Fibroblast of lung (primary cell): ENCODE data around the gene CORO7. TPM values are rescaled to one million over a fixed set of nuclear protein-coding genes. Genes with fewer than 3 reads are reported as not detected.

Source experiments
- DNase-seq, 2 donors: peaks; one replicate each; pipeline versions ENCODE4 v3.0.0 to v3.0.0-alpha.2; 2010; ENCODE audit warnings: low read depth in 2 of 2
- H2AFZ ChIP-seq: 2 replicates; pipeline ENCODE4 v1.5.1; 2012; ENCODE audit warnings: low read length, control low read depth, inconsistent platforms
- H3K27ac ChIP-seq: 2 replicates; pipeline ENCODE4 v1.5.1; 2011; ENCODE audit warnings: low read length, control low read depth; ENCODE audit not compliant: insufficient read depth
- H3K27me3 ChIP-seq: 2 replicates; pipeline ENCODE4 v1.5.1; 2011; ENCODE audit warnings: mild to moderate bottlenecking, low read length; ENCODE audit not compliant: control insufficient read depth, insufficient read depth
- H3K36me3 ChIP-seq: 2 replicates; pipeline ENCODE4 v1.5.1; 2011; ENCODE audit warnings: low read length; ENCODE audit not compliant: control insufficient read depth, insufficient read depth
- H3K4me1 ChIP-seq: 2 replicates; pipeline ENCODE4 v1.5.1; 2011; ENCODE audit warnings: low read length; ENCODE audit not compliant: control insufficient read depth, insufficient read depth; ENCODE audit errors: extremely low read depth
- H3K4me2 ChIP-seq: 2 replicates; pipeline ENCODE4 v1.5.1; 2011; ENCODE audit warnings: low read length, control low read depth; ENCODE audit not compliant: insufficient read depth; ENCODE audit errors: extremely low read depth
- H3K4me3 ChIP-seq, 4 experiments: fragments of 200-600 bp in 1 of 4; sonication (generic) in 1 of 4; replicated peaks in 1 of 4; 2 replicates each; pipeline ENCODE4 v1.5.1; 2011 to 2016; ENCODE audit warnings: low read length in 4 of 4, low read depth in 3 of 4, mild to moderate bottlenecking in 3 of 4, control low read depth in 2 of 4, inconsistent platforms in 1 of 4, mixed read lengths in 1 of 4; ENCODE audit not compliant: insufficient read depth in 1 of 4; ENCODE audit errors: control extremely low read depth in 1 of 4
- H3K79me2 ChIP-seq: 2 replicates; pipeline ENCODE4 v1.5.1; 2012; ENCODE audit warnings: mild to moderate bottlenecking, low read length, inconsistent platforms; ENCODE audit not compliant: control insufficient read depth, insufficient read depth
- H3K9ac ChIP-seq: 2 replicates; pipeline ENCODE4 v1.5.1; 2011; ENCODE audit warnings: mild to moderate bottlenecking, low read length, control low read depth; ENCODE audit not compliant: insufficient read depth
- H3K9me3 ChIP-seq: 2 replicates; pipeline ENCODE4 v1.5.1; 2012; ENCODE audit warnings: low read depth, low read length; ENCODE audit not compliant: control insufficient read depth, insufficient read depth
- H4K20me1 ChIP-seq: 2 replicates; pipeline ENCODE4 v1.5.1; 2011; ENCODE audit warnings: low read length; ENCODE audit not compliant: control insufficient read depth, insufficient read depth; ENCODE audit errors: extremely low read depth
- CTCF ChIP-seq, 2 donors: IDR thresholded peaks in 1 of 2; conservative IDR thresholded peaks in 1 of 2; 1 replicate in 1 of 2; 2 replicates in 1 of 2; pipeline ENCODE4 v1.5.1; 2011 to 2012; ENCODE audit warnings: low read length in 2 of 2, control low read depth in 1 of 2, inconsistent platforms in 1 of 2, low read depth in 1 of 2, mild to moderate bottlenecking in 1 of 2
- EZH2 ChIP-seq: IDR thresholded peaks from 2 replicates; pipeline ENCODE4 v1.5.1; 2012; ENCODE audit warnings: low read length, control low read depth, mild to moderate bottlenecking; ENCODE audit errors: missing control alignments
- polyA plus RNA-seq, 2 donors: library from polyadenylated mRNA; depleted of rRNA in 1 of 2; stranded (reverse) in 1 of 2; unstranded in 1 of 2; fragments of >200 nt; gene quantifications; 2 replicates each; pipeline ENCODE4 v1.2.1, GENCODE V29; 2011 to 2012; ENCODE audit warnings: missing spikeins in 1 of 2
- total RNA-seq: library from RNA; depleted of rRNA; stranded (reverse); fragments of >200 nt; gene quantifications from 2 replicates; pipeline ENCODE4 v1.2.1, GENCODE V29; 2014

CORO7 gene
- total and polyA plus RNA-seq, 2 donors (not counting 1 experiment from before 2014, with no cell fraction given) = 6.1 to 11.1 TPM

GRCh38 chr16:4433914-4434787, 17.8 kb upstream of the CORO7 start:
- TF ChIP-seq EZH2 = no peak
- no peak for TF ChIP-seq CTCF (conservative IDR thresholded peaks at IDR 0.05 in 1 of 2, IDR thresholded peaks at IDR 0.05 in 1 of 2; ENCODE audit: low read depth in 1 of 2, low read length in 2 of 2)
- Histone ChIP-seq H2AFZ (no peak overlapping the region), H3K9ac (no peak overlapping the region), H3K9me3 (no peaks in the 10 kb centered on the region), H3K79me2 (peaks cover 10% of the 10 kb centered on the region), H3K4me3 (no peak overlapping the region), H3K4me2 (no peak overlapping the region), H3K27me3 (no peaks in the 10 kb centered on the region), H3K27ac (no peak overlapping the region), H3K36me3 (peaks cover 3% of the 10 kb centered on the region), H3K4me1 (peaks cover 3% of the 10 kb centered on the region), H4K20me1 (no peaks in the 10 kb centered on the region)
- no peak for DNase-seq

- Histone ChIP-seq H3K27me3 (no peaks in the 10 kb centered on the region), H3K9me3 (no peaks in the 10 kb centered on the region), H3K4me2 (no peak overlapping the region), H3K79me2 (peaks cover 17% of the 10 kb centered on the region), H3K36me3 (peaks cover 3% of the 10 kb centered on the region), H3K9ac (no peak overlapping the region), H3K4me1 (peaks cover 3% of the 10 kb centered on the region), H3K4me3 (no peak overlapping the region), H2AFZ (no peak overlapping the region), H4K20me1 (no peaks in the 10 kb centered on the region), H3K27ac (no peak overlapping the region)
- no peak for DNase-seq
- TF ChIP-seq EZH2 = no peak
- no peak for TF ChIP-seq CTCF (conservative IDR thresholded peaks at IDR 0.05 in 1 of 2, IDR thresholded peaks at IDR 0.05 in 1 of 2; ENCODE audit: low read depth in 1 of 2, low read length in 2 of 2)
These were observed 16.8 kb upstream of the CORO7 start for GRCh38 chr16:4433228-4433627.

GRCh38 chr16:4431023-4431422, 14.6 kb upstream of the CORO7 start:
- no peaks in the 10 kb centered on the region for H3K27me3 ChIP-seq
- H3K9ac ChIP-seq = no peak overlapping the region
- peaks cover 5% of the 10 kb centered on the region for H3K36me3 ChIP-seq
- DNase-seq = no peak
- no peak overlapping the region for H3K4me2 ChIP-seq
- no peak overlapping the region for H3K4me3 ChIP-seq
- H3K4me1 ChIP-seq = peaks cover 5% of the 10 kb centered on the region
- H2AFZ ChIP-seq = no peak overlapping the region
- TF ChIP-seq CTCF (conservative IDR thresholded peaks at IDR 0.05 in 1 of 2, IDR thresholded peaks at IDR 0.05 in 1 of 2; ENCODE audit: low read depth in 1 of 2, low read length in 2 of 2) (no peak), EZH2 (no peak)
- H3K9me3 ChIP-seq = no peaks in the 10 kb centered on the region
- no peaks in the 10 kb centered on the region for H4K20me1 ChIP-seq
- H3K79me2 ChIP-seq = peaks cover 36% of the 10 kb centered on the region
- no peak overlapping the region for H3K27ac ChIP-seq
